Testis (tissue), 3 donors: ENCODE results near the gene PRRT3. TPM values are rescaled to one million over a fixed set of nuclear protein-coding genes. Genes with fewer than 3 reads are reported as not detected.
A peak's percentile ranks its signal among the peaks of the same experiment; 100 is the strongest.

Source experiments
- DNase-seq: peaks from one replicate; pipeline ENCODE4 v3.0.0-alpha.2; 2019
- H3K27ac ChIP-seq, 2 donors: fragments of 200-600 bp; sonication (generic); one replicate each; pipeline ENCODE4 v1.5.1; 2019
- H3K27me3 ChIP-seq: fragments of 200-600 bp; sonication (generic); one replicate; pipeline ENCODE4 v1.5.1; 2019
- H3K36me3 ChIP-seq: fragments of 200-600 bp; sonication (generic); one replicate; pipeline ENCODE4 v1.5.1; 2017; ENCODE audit warnings: low read depth; ENCODE audit errors: missing control alignments
- H3K4me1 ChIP-seq: fragments of 200-600 bp; sonication (generic); one replicate; pipeline ENCODE4 v1.5.1; 2019
- H3K4me3 ChIP-seq, 2 donors: fragments of 200-600 bp; sonication (generic); one replicate each; pipeline ENCODE4 v1.5.1; 2017 to 2019
- H3K9me3 ChIP-seq: fragments of 200-600 bp; sonication (generic); one replicate; pipeline ENCODE4 v1.5.1; 2017
- POLR2A ChIP-seq: fragments of 450-650 bp; IDR thresholded peaks from one replicate; pipeline ENCODE4 v1.6.1; 2017; ENCODE audit warnings: antibody characterized with exemption, mild to moderate bottlenecking, moderate library complexity
- WGBS, 2 donors: methylation state at CpG; one replicate each; pipeline ENCODE4 v1.1.5; 2018; 5-methylcytosine and 5-hydroxymethylcytosine counted together
- intact Hi-C: fragments of 100-400 bp; cut with DNase I; formaldehyde crosslinking; loops from one replicate; pipeline ENCODE4 v1.15.1; 2023; ENCODE audit warnings: low total_unique reads
- polyA plus RNA-seq: library from polyadenylated mRNA; stranded (reverse); fragments of 350-450 nt; fragmentation: Illumina TruSeq; extraction: RNeasy Lipid Tissue Mini Kit (QIAGEN cat#74804); gene quantifications from one replicate; pipeline ENCODE4 v1.2.3, GENCODE V29; 2014; ENCODE audit warnings: low read depth, low replicate concordance; ENCODE audit not compliant: insufficient read depth
- total RNA-seq, 2 donors: library from RNA; depleted of rRNA; stranded (reverse); fragments of >200 nt; gene quantifications; one replicate each; pipeline ENCODE4 v1.2.3, GENCODE V29; 2016
- TF ChIP-seq, protein P1 (sequence below), 3 experiments: fragments of 450-650 bp in 2 of 3; fragments of 200-600 bp in 1 of 3; sonication (generic) in 1 of 3; IDR thresholded peaks; one replicate each; pipeline ENCODE4 v1.5.1; 2016 to 2019; ENCODE audit warnings: antibody characterized with exemption in 3 of 3, mild to moderate bottlenecking in 2 of 3, moderate library complexity in 1 of 3

The PRRT3 gene
- total and polyA plus RNA-seq, 3 donors from 2014 or later, result 6.6 to 7.6 (median 7.2) TPM

DNA sequence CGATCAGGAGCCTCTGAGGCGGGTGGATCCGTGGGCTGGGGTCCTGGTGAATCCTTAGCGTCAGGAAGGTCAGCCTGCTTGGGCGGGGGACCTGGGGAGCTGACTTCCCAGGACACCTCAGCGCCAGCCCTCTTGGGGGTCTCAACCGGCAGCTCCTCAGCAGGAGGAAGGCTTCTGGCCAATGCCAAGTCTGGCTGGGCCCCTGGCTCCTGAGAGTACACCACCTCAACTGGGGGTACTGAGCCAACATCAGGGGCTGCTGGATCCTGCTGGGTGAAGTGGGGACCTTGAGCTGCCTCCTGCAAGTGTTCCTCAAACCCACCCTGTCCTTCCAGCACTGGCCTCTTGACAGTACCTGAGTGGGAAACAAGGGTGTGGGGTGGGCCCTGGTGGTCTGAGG is 3.1 kb downstream of the PRRT3 start:
- 94 to 100% methylated on average over 3 to 6 of the region's 7 CpGs for WGBS, 2 donors
- no peaks in the 10 kb centered on the region for H3K36me3 ChIP-seq
- no peak for DNase-seq
- no peak overlapping the region for H3K27ac ChIP-seq
- peaks cover 10% of the 10 kb centered on the region for H3K4me1 ChIP-seq
- no peaks in the 10 kb centered on the region for H3K9me3 ChIP-seq
- intact Hi-C loops, result no loop called here
- H3K4me3 ChIP-seq, result no peak overlapping the region
- no peak for TF ChIP-seq POLR2A
- TF ChIP-seq, protein P1, sequence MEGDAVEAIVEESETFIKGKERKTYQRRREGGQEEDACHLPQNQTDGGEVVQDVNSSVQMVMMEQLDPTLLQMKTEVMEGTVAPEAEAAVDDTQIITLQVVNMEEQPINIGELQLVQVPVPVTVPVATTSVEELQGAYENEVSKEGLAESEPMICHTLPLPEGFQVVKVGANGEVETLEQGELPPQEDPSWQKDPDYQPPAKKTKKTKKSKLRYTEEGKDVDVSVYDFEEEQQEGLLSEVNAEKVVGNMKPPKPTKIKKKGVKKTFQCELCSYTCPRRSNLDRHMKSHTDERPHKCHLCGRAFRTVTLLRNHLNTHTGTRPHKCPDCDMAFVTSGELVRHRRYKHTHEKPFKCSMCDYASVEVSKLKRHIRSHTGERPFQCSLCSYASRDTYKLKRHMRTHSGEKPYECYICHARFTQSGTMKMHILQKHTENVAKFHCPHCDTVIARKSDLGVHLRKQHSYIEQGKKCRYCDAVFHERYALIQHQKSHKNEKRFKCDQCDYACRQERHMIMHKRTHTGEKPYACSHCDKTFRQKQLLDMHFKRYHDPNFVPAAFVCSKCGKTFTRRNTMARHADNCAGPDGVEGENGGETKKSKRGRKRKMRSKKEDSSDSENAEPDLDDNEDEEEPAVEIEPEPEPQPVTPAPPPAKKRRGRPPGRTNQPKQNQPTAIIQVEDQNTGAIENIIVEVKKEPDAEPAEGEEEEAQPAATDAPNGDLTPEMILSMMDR (IDR thresholded peaks at IDR 0.05), result no peak
- H3K27me3 ChIP-seq, result no peaks in the 10 kb centered on the region

DNA sequence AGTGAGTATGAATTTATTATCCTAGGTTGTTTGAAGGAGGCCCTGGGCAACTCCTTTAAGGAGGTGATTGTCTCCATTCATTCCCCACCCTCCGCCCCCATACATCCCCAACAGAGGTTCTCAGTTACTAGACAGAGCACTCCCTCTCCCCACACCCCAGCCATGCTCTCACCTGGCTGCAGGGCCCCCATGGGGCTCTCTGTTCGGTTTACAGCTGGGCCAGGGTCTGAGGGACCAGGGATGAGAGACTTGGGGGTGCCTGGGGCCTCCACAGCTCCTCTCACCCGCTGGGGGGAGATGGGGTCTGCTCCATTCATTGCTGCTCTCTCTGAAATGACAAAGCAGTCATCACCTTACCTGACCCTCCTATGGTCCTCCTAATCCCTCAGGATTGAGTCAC is 3.6 kb downstream of the PRRT3 start:
- DNase-seq, result no peak
- intact Hi-C loops, result no loop called here
- Histone ChIP-seq H3K9me3 (no peaks in the 10 kb centered on the region), H3K27ac (no peak overlapping the region), H3K4me3 (no peak overlapping the region), H3K36me3 (no peaks in the 10 kb centered on the region), H3K4me1 (peaks cover 10% of the 10 kb centered on the region), H3K27me3 (no peaks in the 10 kb centered on the region)
- TF ChIP-seq, protein P1 (IDR thresholded peaks at IDR 0.05), result no peak
- WGBS, 2 donors, result 69 to 89% methylated on average over 3 of the region's 3 CpGs

DNA sequence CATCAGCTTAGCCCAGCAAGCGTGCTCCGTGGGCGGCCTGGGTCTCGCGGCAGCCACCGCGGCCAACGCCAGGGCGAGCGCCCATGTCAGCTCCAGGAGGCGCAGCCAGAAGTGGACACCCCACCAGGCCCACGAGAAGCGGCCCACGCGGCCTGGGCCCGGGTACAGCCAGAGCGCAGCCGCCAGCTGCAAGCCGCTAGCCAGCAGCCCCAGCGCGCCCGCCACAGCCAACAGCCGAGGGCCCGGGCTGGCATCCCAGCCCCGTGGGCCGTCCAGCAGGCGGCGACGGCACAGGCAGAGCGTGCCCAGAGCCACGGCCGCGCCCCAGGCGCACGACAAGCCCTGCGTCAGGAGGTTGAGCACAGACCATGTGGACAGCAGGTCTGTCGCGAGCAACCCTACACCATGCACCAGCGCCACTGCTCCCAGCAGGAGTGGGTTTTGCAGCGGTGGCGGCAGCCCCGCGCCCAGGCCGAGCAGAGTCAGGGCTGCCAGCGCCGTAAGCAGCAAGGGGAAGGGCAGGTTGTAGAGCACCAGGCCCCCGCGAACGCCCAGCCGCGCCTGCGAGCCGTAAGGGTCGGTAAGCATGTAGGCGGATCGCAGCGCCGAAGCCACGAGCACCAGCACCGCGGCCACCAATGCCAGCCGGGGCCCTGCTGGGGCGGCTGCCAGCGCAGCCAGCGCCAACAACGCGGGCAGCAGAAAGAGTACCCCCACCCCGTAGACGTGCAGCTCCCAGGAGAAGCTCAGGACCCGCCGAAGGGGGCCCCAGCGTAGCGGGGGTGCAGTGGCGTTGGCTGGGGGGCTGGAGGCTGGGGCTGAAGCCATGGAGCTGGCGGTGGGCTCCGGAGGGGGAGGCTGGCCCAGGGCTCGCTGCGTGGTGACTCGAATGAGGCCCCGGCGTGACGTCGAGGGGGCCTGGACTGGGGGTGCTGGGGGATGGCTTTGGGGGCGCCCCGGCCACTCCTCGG is 4.9 kb downstream of the PRRT3 start:
- TF ChIP-seq POLR2A, result no peak
- TF ChIP-seq, protein P1 (IDR thresholded peaks at IDR 0.05), result peak; percentile 43 to 65 (median 54)
- no peaks in the 10 kb centered on the region for H3K9me3 ChIP-seq
- peak overlapping the region; percentile 58 to 71 for H3K4me3 ChIP-seq
- H3K27me3 ChIP-seq, result no peaks in the 10 kb centered on the region
- intact Hi-C loops, result no loop called here
- WGBS, 2 donors, result 43 to 49% methylated on average over 30 to 75 of the region's 86 CpGs
- peaks cover 10% of the 10 kb centered on the region for H3K4me1 ChIP-seq
- no peaks in the 10 kb centered on the region for H3K36me3 ChIP-seq
- peak overlapping the region; percentile 78 to 86 for H3K27ac ChIP-seq
- peak; percentile 78 for DNase-seq

DNA sequence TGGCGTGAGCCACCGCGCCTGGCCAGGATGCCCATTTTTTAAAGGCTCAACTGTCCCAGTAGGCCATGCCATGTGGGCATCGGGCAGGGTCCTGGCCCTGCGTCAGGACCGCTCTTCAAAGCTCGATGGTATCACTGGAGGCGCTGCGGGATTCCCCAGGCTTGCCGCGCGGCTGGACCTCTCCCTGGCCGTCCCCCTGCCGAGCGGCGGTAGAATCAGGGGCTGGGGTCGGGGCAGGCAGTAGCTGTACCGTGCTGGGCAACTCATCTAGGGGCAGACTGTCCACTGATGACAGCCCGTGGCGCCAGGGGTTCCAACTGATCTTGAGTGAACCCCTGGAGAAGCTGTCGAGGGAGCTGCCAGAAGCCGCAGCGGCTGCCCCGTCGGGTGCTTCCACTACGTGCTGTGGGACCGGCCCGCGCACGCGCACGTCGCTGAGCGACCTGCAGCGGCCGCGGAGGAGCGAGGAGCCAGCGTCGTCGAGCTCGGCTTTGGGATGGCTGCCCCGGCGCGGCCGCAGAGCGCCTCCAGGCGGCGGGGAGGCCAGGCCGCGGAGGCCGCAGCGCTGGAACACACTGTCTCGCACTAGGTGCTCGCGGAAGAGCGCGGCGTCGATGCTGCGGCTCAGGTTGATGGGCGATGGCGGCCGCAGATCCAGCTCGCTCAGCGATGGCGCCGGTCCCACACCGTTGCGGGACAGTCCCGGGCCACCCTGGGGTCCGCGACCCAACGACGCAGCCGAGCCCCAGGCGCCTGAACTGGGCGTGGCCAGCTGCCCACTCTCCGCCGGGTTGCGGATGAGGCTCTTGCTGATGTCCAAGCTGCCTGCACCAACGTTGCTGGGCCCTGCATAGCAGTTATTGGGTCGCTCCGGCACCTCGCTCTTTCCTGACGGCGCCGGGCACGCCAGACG is 5.8 kb downstream of the PRRT3 start:
- Histone ChIP-seq H3K9me3 (no peaks in the 10 kb centered on the region), H3K4me1 (peaks cover 5% of the 10 kb centered on the region), H3K27me3 (no peaks in the 10 kb centered on the region), H3K4me3 (peak overlapping the region; percentile 58 to 71), H3K27ac (peak overlapping the region; percentile 78 to 86), H3K36me3 (no peaks in the 10 kb centered on the region)
- peak; percentile 94 for DNase-seq
- intact Hi-C loops, result no loop called here
- TF ChIP-seq POLR2A, result no peak
- TF ChIP-seq, protein P1 (IDR thresholded peaks at IDR 0.05), result peak; percentile 71 to 86 (median 83)
- 1 to 5% methylated on average over 17 to 37 of the region's 90 CpGs for WGBS, 2 donors
